ENCODE measurements around the gene COPZ1. TPM values are rescaled to one million over a fixed set of nuclear protein-coding genes. Genes with fewer than 3 reads are reported as not detected.

The COPZ1 gene
- total RNA-seq, 1 donor = 104 TPM

DNA sequence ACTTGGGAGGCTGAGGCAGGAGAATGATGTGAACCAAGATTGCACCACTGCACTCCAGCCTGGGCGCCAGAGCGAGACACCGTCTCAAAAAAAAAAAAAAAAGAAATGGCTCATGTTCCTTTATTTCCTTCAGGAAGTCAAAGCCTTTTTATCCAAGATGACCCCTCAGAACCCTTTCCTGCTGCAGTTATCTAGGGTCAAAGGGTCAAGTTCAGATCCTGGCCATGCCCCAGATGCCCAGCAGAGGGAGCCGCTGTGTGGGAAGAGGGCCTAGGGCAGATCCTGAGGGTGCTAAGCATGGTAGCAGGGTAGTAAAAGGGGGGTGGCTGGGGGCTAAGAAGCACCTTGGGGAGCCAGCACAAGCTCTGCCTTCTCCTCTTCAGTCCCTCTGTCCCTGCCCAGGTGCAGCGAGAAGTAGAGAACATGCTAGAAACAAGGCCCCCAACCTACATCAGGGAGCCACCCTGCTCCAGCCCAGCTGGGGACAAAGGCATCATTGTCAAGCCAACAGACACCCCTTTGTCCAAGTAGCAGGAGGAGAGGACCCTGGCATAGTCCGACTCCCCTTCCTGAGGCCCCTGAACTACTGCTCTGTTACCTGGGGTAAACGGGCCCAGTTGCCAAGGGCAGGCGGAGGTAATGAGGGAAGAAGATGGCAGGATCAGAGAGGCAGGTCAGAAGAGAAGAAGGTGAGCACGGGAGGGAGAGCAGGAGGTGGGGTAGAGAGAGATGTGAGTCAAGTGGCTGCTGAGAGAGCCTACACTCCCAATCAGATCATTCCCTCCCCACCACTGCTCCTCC, 30.6 kb upstream of the COPZ1 start:
- TF ChIP-seq, protein P1, sequence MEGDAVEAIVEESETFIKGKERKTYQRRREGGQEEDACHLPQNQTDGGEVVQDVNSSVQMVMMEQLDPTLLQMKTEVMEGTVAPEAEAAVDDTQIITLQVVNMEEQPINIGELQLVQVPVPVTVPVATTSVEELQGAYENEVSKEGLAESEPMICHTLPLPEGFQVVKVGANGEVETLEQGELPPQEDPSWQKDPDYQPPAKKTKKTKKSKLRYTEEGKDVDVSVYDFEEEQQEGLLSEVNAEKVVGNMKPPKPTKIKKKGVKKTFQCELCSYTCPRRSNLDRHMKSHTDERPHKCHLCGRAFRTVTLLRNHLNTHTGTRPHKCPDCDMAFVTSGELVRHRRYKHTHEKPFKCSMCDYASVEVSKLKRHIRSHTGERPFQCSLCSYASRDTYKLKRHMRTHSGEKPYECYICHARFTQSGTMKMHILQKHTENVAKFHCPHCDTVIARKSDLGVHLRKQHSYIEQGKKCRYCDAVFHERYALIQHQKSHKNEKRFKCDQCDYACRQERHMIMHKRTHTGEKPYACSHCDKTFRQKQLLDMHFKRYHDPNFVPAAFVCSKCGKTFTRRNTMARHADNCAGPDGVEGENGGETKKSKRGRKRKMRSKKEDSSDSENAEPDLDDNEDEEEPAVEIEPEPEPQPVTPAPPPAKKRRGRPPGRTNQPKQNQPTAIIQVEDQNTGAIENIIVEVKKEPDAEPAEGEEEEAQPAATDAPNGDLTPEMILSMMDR (IDR thresholded peaks at IDR 0.05; ENCODE audit: extremely low read depth, low read depth, low read length) = peak; percentile 89
- Histone ChIP-seq H2AFZ (ENCODE audit: low read length) (no peak overlapping the region), H4K20me1 (ENCODE audit: insufficient read depth, low read length) (peaks cover 3% of the 10 kb centered on the region), H3K4me3 (ENCODE audit: insufficient read depth, low read length) (no peak overlapping the region), H3K79me2 (ENCODE audit: insufficient read depth, low read length) (no peaks in the 10 kb centered on the region), H3K4me2 (ENCODE audit: insufficient read depth, low read length) (no peak overlapping the region), H3K36me3 (ENCODE audit: insufficient read depth, low read length) (no peaks in the 10 kb centered on the region), H3K27ac (ENCODE audit: low read depth, low read length) (no peak overlapping the region), H3K27me3 (ENCODE audit: insufficient read depth, low read length) (peaks cover 4% of the 10 kb centered on the region), H3K4me1 (ENCODE audit: insufficient read depth, low read length) (peaks cover under 1% of the 10 kb centered on the region), H3K9me3 (ENCODE audit: low read depth, low read length) (no peaks in the 10 kb centered on the region)
- peak; percentile 89 for DNase-seq (ENCODE audit: insufficient read length, low spot score, missing footprints)

DNA sequence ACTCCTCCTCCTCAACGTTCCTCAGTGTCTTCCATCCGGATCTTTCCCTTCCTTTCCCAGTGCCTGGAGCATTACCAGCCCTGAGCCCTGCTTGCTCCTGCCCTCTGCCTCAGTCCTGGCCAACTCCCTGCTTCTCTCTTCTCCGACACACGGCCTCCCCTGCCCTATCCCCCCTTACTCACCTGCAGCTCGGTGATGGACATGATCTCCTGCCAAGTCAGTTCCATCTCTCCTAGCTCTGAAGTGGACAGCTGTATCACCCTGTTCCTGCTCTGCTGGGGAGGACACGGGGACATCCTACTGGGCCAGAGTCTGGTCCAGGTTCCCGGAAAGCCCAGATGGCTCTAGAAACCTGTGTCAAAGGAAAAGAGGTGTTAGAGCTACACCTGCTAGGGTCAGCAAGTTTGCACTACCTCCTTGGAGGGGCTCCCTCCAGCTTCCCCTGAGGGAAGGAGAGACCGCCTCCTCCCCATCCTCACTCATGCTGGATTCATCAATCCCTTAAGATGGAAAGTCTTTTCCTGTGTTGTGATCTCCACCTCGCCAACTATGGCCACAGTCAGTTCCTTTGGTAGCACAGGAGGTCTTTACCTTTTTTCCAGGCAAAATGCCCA, 29.9 kb upstream of the COPZ1 start:
- Histone ChIP-seq H3K9me3 (ENCODE audit: low read depth, low read length) (no peaks in the 10 kb centered on the region), H4K20me1 (ENCODE audit: insufficient read depth, low read length) (peaks cover 3% of the 10 kb centered on the region), H3K36me3 (ENCODE audit: insufficient read depth, low read length) (no peaks in the 10 kb centered on the region), H3K4me3 (ENCODE audit: insufficient read depth, low read length) (no peak overlapping the region), H3K79me2 (ENCODE audit: insufficient read depth, low read length) (no peaks in the 10 kb centered on the region), H3K4me2 (ENCODE audit: insufficient read depth, low read length) (no peak overlapping the region), H3K27ac (ENCODE audit: low read depth, low read length) (no peak overlapping the region), H2AFZ (ENCODE audit: low read length) (no peak overlapping the region), H3K27me3 (ENCODE audit: insufficient read depth, low read length) (peaks cover 4% of the 10 kb centered on the region), H3K4me1 (ENCODE audit: insufficient read depth, low read length) (peaks cover 7% of the 10 kb centered on the region)
- TF ChIP-seq, protein P1 (IDR thresholded peaks at IDR 0.05; ENCODE audit: extremely low read depth, low read depth, low read length) = no peak
- DNase-seq (ENCODE audit: insufficient read length, low spot score, missing footprints) = peak; percentile 46

DNA sequence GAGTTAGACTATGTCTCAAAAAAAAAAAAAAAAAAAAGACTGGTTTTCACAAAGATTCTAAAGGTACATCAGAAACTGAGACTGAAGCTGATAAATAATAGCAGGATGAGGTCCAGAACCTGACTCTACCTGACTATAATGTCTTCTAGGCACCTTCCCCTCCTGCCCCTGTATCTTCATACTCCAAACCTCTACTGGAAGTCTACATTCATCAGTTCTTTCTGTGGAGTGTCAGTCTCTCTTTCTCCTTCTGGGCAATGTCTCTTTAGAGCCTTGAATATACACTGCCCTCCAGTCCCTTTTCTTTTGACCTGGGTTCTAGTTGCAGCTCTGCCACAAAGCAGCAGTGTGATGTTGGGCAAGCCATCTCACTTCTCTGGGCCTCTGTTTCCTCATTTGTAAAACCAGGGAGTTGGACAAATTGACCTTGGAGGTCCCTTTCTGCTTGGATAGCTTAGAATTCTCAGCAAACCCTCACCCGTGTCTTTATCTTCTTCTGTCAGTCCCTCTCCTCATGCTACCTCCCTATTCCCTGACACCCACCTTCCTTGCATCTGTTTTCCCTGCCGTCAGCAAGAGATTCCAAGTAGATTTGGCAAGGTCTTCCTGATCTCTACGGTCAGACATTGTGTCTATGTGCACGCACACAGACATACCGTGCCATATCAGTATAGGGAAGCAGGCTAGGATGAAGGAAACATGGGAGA, 28.4 kb upstream of the COPZ1 start:
- DNase-seq (ENCODE audit: insufficient read length, low spot score, missing footprints) = peak; percentile 45
- no peak overlapping the region for H2AFZ ChIP-seq (ENCODE audit: low read length)
- TF ChIP-seq, protein P1 (IDR thresholded peaks at IDR 0.05; ENCODE audit: extremely low read depth, low read depth, low read length) = no peak
- H3K36me3 ChIP-seq (ENCODE audit: insufficient read depth, low read length) = no peaks in the 10 kb centered on the region
- H3K27ac ChIP-seq (ENCODE audit: low read depth, low read length) = no peak overlapping the region
- no peaks in the 10 kb centered on the region for H3K9me3 ChIP-seq (ENCODE audit: low read depth, low read length)
- peaks cover 4% of the 10 kb centered on the region for H3K27me3 ChIP-seq (ENCODE audit: insufficient read depth, low read length)
- H4K20me1 ChIP-seq (ENCODE audit: insufficient read depth, low read length) = peaks cover 3% of the 10 kb centered on the region
- H3K79me2 ChIP-seq (ENCODE audit: insufficient read depth, low read length) = no peaks in the 10 kb centered on the region
- H3K4me1 ChIP-seq (ENCODE audit: insufficient read depth, low read length) = peaks cover 20% of the 10 kb centered on the region
- H3K4me3 ChIP-seq (ENCODE audit: insufficient read depth, low read length) = no peak overlapping the region
- H3K4me2 ChIP-seq (ENCODE audit: insufficient read depth, low read length) = no peak overlapping the region

DNA sequence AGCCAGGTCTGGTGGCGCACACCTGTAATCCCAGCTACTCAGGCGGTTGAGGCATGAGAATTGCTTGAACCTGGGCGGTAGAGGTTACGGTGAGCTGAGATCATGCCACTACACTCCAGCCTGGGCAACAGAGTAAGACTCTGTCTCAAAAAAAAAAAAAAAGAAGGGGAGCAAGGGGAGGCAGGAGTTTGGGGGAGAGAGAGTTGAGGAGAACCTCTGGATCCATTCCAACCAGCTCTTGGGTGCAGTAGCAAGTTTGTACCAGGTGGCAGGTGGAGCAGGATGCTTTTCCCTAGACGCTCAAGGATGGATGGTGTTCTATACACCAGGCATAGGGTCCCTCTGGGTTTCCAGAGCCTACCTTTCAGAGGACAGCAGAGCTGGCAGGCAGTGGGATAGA, 26.0 kb upstream of the COPZ1 start:
- no peaks in the 10 kb centered on the region for H3K79me2 ChIP-seq (ENCODE audit: insufficient read depth, low read length)
- peak; percentile 67 for DNase-seq (ENCODE audit: insufficient read length, low spot score, missing footprints)

More for the DNA sequence above, 26.0 kb upstream of the COPZ1 start:
- Histone ChIP-seq H3K9me3 (ENCODE audit: low read depth, low read length) (no peaks in the 10 kb centered on the region), H3K27me3 (ENCODE audit: insufficient read depth, low read length) (peaks cover 17% of the 10 kb centered on the region), H3K27ac (ENCODE audit: low read depth, low read length) (no peak overlapping the region), H3K36me3 (ENCODE audit: insufficient read depth, low read length) (no peaks in the 10 kb centered on the region), H3K4me3 (ENCODE audit: insufficient read depth, low read length) (no peak overlapping the region), H4K20me1 (ENCODE audit: insufficient read depth, low read length) (peaks cover 3% of the 10 kb centered on the region), H2AFZ (ENCODE audit: low read length) (no peak overlapping the region), H3K4me1 (ENCODE audit: insufficient read depth, low read length) (peaks cover 20% of the 10 kb centered on the region), H3K4me2 (ENCODE audit: insufficient read depth, low read length) (no peak overlapping the region)
- TF ChIP-seq, protein P1 (IDR thresholded peaks at IDR 0.05; ENCODE audit: extremely low read depth, low read depth, low read length) = no peak

All from osteoblast (primary cell).